Activated naive CD4-positive, alpha-beta T cell treated with Interleukin-2 at 50 U/mL for 16 hours (primary cell): ENCODE results near the gene MPZ.
"Not testable (repeated sequence)": the region's sequence is repeated elsewhere in the genome, so short reads cannot be mapped to it uniquely, and the experiment has no call there.

Experiments
- DNase-seq: peaks from one replicate; pipeline ENCODE4 v3.0.0-alpha.2; 2020

Gene MPZ

DNA sequence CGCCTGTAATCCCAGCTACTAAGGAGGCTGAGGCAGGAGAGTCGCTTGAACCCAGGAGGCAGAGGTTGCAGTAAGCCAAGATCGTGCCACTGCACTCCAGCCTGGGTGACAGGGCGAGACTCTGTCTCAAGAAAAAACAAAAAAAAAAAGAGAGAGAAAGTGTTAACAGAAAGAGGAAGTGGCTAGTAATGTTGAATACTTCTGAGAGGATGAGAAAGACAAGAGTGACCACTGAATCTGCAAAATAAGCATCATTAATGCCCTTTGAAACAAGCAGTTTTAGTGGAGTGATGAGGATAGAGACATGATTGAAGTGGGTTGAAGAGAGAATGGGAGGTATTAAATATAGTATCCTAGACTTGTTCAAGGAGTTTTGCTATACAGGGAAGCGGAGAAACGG lies 11.7 kb downstream of the MPZ start:
- DNase-seq, result no peak

GRCh38 chr1:161297415-161297814 lies 12.4 kb downstream of the MPZ start:
- DNase-seq, result no peak

DNA sequence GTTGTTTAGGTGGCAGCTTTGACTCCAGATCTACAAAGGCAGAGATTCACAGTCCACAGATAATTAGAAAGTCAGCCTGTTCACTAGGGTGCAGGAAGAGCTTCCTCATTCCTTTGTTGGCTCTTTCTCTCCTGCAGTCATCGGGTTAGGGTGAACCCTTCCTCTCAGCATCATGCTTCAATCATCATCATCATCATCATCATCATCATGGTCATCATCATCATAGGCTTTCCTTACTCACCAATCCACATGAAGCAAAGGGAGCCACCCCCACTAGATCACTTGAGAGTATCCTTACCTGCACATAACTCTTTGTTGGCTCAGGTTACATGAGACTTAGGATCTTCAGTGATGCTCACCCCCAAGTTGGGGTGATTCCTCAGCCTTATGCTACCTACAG lies 19.0 kb downstream of the MPZ start:
- no peak for DNase-seq

DNA sequence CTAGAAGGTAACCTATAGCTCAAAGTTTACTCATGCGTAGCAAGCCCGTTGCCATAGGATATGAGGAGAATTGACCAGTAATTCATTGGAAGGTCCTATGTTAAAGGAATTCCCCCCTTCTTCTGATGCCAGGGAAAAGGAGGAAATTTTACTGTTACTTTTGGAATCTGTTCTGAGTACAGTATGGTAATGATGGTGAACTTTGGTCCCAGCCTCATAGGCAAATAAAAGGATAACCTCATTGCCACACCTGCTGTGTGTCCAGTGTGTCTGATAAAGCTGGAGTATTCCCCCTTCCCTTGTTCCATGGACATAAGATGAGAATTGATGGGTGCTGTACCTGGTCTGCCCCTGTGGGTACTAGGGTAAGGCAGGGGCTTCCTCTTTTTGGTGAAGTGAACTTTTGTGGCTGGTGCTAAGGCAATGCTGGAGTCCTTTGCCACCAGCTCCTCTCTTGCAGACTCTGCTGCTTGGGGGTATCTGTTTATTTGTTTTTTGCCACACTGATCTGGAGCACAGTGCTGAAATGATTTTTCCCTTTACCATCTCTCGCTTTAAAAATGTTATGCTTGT lies 22.2 kb downstream of the MPZ start:
- DNase-seq, result no peak

GRCh38 chr1:161285521-161285920 lies 24.2 kb downstream of the MPZ start:
- no peak for DNase-seq

GRCh38 chr1:161285113-161285512 lies 24.7 kb downstream of the MPZ start:
- DNase-seq, result no peak

GRCh38 chr1:161282991-161283390 lies 26.8 kb downstream of the MPZ start:
- DNase-seq, result no peak

GRCh38 chr1:161274874-161275273 lies 34.9 kb downstream of the MPZ start:
- no peak for DNase-seq

DNA sequence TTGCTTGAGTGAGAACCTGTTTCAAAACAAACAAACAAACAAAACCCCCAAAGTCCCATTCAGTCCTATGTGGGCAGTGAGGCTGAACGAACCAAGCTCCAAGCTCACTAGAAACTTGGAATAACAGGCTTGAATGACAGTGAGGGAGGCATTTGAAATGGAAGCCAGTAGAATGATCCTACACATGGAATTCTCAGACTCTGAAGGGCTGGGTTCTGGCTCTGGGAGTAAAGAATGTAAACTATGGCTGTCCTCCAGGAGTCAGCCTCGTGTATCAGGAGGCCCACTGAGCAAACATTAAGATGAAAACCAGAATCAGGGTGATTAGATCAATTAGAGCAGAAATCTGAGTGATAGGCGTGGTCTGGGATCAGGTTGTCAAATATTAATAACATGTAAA lies 36.4 kb downstream of the MPZ start:
- DNase-seq, result no peak

DNA sequence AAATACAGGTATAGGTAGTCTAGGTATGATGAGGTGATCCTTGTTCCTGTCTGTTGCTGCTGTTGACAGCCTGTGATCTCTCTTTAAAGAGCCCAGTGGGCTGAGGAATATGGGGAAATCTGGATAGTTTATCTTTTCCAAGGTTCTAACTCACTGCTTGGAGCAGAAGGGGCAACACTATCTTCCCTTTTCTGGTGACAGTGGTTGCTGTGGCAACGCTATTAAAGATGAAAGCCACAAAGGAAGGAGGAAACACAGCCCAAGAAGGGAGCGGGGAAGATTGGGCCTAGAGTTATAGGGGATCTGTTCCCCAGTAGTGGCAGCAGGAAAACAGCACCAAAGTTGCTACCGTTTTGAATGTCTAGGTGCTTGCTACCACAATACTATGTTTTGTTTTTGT lies 42.4 kb downstream of the MPZ start:
- no peak for DNase-seq

DNA sequence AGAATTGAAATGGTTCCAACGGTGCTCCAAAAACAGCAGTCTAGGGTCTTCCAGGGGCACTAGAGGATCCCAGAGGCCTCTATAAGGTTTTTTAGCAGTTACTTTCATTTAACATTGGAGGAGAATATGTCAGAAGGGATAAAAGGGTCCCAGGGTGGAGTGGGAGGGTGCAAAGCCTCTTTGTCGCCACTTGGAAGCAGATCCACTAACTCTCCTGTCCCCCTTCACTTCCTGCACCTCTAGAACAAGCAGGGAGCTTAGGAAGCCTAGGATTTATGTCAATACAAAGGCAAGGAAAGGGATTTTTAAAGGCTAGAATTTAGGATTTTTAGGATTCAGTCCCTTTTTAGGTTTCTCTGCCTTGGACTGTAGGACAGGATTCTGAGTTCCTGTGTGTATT lies 42.9 kb downstream of the MPZ start:
- DNase-seq, result no peak

GRCh38 chr1:161266202-161266601 lies 43.6 kb downstream of the MPZ start:
- DNase-seq, result no peak

DNA sequence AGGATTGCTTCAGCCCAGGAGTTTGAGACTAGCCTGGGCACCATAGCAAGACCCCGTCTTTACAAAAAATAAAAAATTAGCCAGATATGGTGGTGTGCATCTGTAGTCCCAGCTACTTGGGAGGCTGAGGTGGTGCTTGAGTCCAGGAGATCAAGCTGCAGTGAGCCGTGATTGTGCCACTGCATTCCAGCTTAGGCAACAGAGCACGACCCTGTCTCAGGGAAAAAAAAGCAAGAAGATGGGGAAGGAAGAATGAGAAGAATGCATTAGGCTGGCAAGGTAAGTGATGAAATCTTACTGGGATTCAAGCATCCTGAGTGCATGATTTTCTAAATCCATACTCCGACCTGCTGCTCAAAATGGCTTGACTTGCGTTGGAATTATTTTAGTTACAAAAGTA lies 44.5 kb downstream of the MPZ start:
- DNase-seq, result no peak

GRCh38 chr1:161261261-161262235 lies 48.2 kb downstream of the MPZ start:
- DNase-seq, result no peak

DNA sequence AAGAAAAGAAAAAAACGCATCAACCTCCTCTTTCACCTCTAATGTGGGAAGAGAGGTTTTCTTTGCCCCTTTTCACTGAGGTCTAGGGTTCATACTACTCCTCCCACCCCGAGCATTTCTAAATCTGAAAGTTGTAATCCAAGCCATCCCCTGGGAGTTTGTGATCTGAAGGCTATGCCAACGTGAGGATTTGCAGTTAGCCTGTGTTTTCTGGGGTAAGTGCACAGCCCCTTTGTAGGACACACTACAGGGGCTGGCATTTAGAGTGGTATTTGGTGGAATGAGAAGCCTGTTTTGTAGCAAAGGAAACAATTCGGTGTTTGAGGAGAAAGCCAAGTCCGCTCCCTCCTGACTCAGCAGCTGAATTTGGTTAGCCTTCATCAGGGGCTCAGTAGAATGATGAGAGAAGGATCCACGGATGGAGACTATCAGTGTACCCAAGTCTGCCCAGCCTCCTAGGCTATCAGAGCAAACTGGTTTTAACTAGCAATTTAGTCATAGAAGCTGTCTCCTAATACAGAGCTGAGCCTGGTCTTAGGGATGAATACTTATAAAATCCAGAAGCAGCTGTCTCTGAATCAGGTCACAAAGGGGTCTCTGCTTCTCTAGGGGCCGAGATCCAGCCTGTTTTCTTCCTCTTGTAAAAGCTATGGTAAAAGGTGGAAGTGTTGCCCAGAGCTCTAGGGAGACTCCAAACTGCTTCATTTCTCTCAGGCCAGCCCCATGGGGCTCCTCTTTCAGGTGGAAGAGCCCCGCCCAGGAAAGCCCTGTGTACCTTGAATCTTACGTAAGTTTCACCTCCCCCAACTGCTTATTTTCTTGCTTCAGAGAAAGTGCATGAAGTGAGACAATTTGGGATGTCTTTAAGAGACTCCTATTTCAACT lies 49.1 kb downstream of the MPZ start:
- DNase-seq, result no peak

- DNase-seq, result no peak
Observed at GRCh38 chr1:161259765-161260164, 50.0 kb downstream of the MPZ start.

DNA sequence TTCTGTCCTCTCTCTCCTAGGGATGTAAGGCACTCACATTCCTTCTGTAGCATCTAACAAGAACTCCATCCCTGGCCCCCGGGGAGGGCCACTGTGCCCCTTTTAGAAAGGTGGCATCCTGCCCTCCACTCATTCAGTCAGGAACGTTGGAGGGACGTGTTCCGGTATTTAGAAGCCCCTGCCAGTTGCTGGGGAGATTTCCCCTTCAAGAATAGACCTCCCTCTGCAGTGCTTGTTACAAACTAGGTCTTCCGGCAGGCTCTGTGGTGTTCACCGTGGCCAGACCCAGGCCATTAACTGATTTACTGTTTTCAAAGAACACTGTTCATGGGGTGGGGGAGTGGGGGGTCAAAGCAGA lies 50.4 kb downstream of the MPZ start:
- no peak for DNase-seq

DNA sequence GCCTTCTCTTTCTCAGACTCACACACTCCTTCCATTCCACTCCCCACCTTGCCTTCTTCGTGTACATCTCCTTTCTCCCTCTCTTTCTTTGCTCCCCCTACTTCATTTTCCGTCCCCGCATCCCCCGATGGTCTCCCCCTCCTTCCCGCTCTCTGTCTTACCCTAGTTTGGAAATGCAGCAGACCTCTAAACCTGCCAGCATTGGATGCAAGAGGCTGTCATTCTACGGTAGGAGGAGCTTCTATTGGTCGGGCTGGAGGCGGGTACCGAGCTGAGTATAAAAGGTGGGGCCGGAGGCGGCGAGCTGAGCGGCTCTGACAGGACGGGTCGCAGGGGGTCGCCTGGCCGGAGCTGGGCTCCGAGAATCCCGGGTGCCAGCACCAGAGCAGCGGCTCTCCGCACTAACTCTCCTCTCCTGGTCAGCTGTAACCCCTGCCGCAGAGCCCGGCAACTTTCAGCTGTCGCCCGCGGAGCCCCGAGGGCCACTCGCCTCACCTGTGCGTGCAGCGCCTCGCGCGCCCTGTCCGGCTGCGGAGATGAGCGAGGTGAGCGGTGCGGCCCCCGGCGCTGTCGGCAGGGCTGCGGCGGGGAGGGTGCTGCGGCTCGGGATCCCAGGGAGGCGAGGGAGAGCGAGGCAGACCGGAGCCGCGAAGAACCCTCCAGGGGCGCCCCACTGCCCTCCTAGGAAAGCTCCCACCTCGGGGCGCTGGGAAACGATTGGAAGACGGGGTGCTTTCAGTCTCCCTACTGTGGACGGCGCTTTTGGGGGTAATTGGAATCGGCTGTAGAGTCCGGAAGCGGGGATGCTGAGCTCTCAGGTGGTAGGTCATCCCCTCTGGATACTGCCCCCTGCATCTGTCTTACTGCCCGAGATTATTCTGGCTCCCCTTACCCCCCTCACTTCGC lies 51.1 kb downstream of the MPZ start, which contains the start of gene PCP4L1:
Gene PCP4L1, plus strand, starts transcription at position 307 of the 906 bp plus-strand sequence. Its CDS starts 230 bp downstream, at position 537.
- peak; percentile 42 for DNase-seq

DNA sequence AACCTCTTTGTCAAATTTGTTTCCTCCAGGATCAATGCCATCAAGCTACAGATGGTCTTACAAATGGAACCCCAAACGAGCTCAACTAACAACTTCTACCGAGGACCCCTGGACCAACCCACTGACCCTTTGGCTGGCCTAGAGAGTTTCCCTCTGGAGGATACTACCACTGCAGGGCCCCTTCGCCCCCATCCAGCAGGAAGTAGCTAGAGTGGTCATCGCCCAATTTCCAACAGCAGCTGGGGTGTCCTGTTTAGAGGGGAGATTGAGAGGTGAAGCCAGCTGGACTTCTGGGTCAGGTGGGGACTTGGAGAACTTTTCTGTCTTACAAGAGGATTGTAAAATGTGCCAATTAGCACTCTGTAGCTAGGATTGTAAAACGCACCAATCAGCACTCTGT lies 52.7 kb downstream of the MPZ start:
- not testable (repeated sequence) for DNase-seq

GRCh38 chr1:161255955-161256520 lies 53.7 kb downstream of the MPZ start:
- not testable (repeated sequence) for DNase-seq

GRCh38 chr1:161255302-161255701 lies 54.5 kb downstream of the MPZ start:
- not testable (repeated sequence) for DNase-seq
